HT-29 (cell line): ENCODE measurements around the gene MEX3D. TPM values are rescaled to one million over a fixed set of nuclear protein-coding genes. Genes with fewer than 3 reads are reported as not detected.

ENCODE experiments used
- small RNA-seq: library from RNA; depleted of rRNA; stranded (forward); fragments of <200 nt; gene quantifications from one replicate; pipeline ENCODE3, GENCODE V24; 2014
- total RNA-seq: library from RNA; depleted of rRNA; stranded (reverse); fragments of >200 nt; shearing (Covaris generic); gene quantifications from 2 replicates; pipeline ENCODE4 v1.2.3, GENCODE V29; 2014; rRNA removed

The MEX3D gene
- total RNA-seq, 1 experiment from 2014 or later: 75.4 TPM

Small RNA genes lying within 50 kb of the gene (small RNA-seq; reads per million reads assigned to genes)
- gene AC005943.2 (not detected), gene RN7SL477P (not detected), gene RNU6-1223P (not detected)

Other genes with a start within 250 kb of the MEX3D start
- gene NDUFS7, start 184.4 kb downstream of the MEX3D start, total RNA-seq: 133 and 170 TPM in 2 replicates
- gene GAMT, start 166.8 kb downstream of the MEX3D start, total RNA-seq: 0.26 and 0.97 TPM in 2 replicates
- 223 and 234 TPM in 2 replicates for gene DAZAP1, start 160.7 kb downstream of the MEX3D start, total RNA-seq
- gene RPS15, start 129.9 kb downstream of the MEX3D start, total RNA-seq: 2,135 and 2,483 TPM in 2 replicates
- gene APC2, start 118.2 kb downstream of the MEX3D start, total RNA-seq: 0.16 and 0.43 TPM in 2 replicates
- gene C19orf25, start 89.1 kb downstream of the MEX3D start, total RNA-seq: 56.0 and 72.9 TPM in 2 replicates
- 0.99 and 2.1 TPM in 2 replicates for gene PCSK4, start 78.0 kb downstream of the MEX3D start, total RNA-seq
- 23.1 and 26.6 TPM in 2 replicates for gene REEP6, start 77.1 kb downstream of the MEX3D start, total RNA-seq
- 1.3 and 3.9 TPM in 2 replicates for gene ADAMTSL5, start 55.3 kb downstream of the MEX3D start, total RNA-seq
- gene PLK5, start 44.2 kb downstream of the MEX3D start, total RNA-seq: not detected in 2 replicates
- 202 and 231 TPM in 2 replicates for gene MBD3, start 24.5 kb upstream of the MEX3D start, total RNA-seq
- 121 and 155 TPM in 2 replicates for gene UQCR11, start 37.1 kb upstream of the MEX3D start, total RNA-seq
- gene TCF3, start 84.3 kb upstream of the MEX3D start, total RNA-seq: 241 and 271 TPM in 2 replicates
- not detected in 2 replicates for gene ONECUT3, start 185.2 kb upstream of the MEX3D start, total RNA-seq
- gene ATP8B3, start 244.0 kb upstream of the MEX3D start, total RNA-seq: 0.65 and 2.0 TPM in 2 replicates